ENCODE results near the gene CYP4Z1.

Gene CYP4Z1
- total RNA-seq: 0 to 0.09 (median 0) reads per million in 3 donors

GRCh38 chr1:47067097-47067594 is at the start of gene CYP4Z1:
Gene CYP4Z1, plus strand, starts transcription at chr1:47067231. Its CDS starts 260 bp downstream, at chr1:47067491.
- no peak for DNase-seq
- Histone ChIP-seq H3K4me3 (ENCODE audit: insufficient read depth, low read depth, low read length, poor library complexity, severe bottlenecking) (no peak within 1 kb of the TSS), H3K9me3 (ENCODE audit: control insufficient read depth, low read length) (no peaks in the 10 kb centered on the region), H3K4me1 (ENCODE audit: control insufficient read depth, insufficient read depth, low read length, poor library complexity, severe bottlenecking) (no peaks in the 10 kb centered on the region), H3K36me3 (ENCODE audit: control insufficient read depth, insufficient read depth, low read length) (no peaks in the 10 kb centered on the region), H3K27ac (ENCODE audit: insufficient read depth, low read length, poor library complexity, severe bottlenecking) (no peak within 1 kb of the TSS), H3K27me3 (replicated peaks; ENCODE audit: control insufficient read depth, insufficient read depth, low read length, poor library complexity, severe bottlenecking) (no peaks in the 10 kb centered on the region)

- H3K4me3 ChIP-seq (ENCODE audit: insufficient read depth, low read depth, low read length, poor library complexity, severe bottlenecking): no peak overlapping the region
- no peak for DNase-seq
- H3K27ac ChIP-seq (ENCODE audit: insufficient read depth, low read length, poor library complexity, severe bottlenecking): no peak overlapping the region
- peaks cover 5% of the 10 kb centered on the region for H3K27me3 ChIP-seq (replicated peaks; ENCODE audit: control insufficient read depth, insufficient read depth, low read length, poor library complexity, severe bottlenecking)
- no peaks in the 10 kb centered on the region for H3K36me3 ChIP-seq (ENCODE audit: control insufficient read depth, insufficient read depth, low read length)
- H3K9me3 ChIP-seq (ENCODE audit: control insufficient read depth, low read length): no peaks in the 10 kb centered on the region
- H3K4me1 ChIP-seq (ENCODE audit: control insufficient read depth, insufficient read depth, low read length, poor library complexity, severe bottlenecking): no peaks in the 10 kb centered on the region
Observed at GRCh38 chr1:47021070-47021469, 46.0 kb upstream of the CYP4Z1 start.

- no peak within 1 kb of the TSS for H3K27ac ChIP-seq (ENCODE audit: insufficient read depth, low read length, poor library complexity, severe bottlenecking)
- H3K36me3 ChIP-seq (ENCODE audit: control insufficient read depth, insufficient read depth, low read length): no peaks in the 10 kb centered on the region
- H3K4me1 ChIP-seq (ENCODE audit: control insufficient read depth, insufficient read depth, low read length, poor library complexity, severe bottlenecking): no peaks in the 10 kb centered on the region
- H3K4me3 ChIP-seq (ENCODE audit: insufficient read depth, low read depth, low read length, poor library complexity, severe bottlenecking): no peak within 1 kb of the TSS
- DNase-seq: no peak
- no peaks in the 10 kb centered on the region for H3K9me3 ChIP-seq (ENCODE audit: control insufficient read depth, low read length)
- peaks cover 5% of the 10 kb centered on the region for H3K27me3 ChIP-seq (replicated peaks; ENCODE audit: control insufficient read depth, insufficient read depth, low read length, poor library complexity, severe bottlenecking)
Observed at GRCh38 chr1:47023268-47024140, 43.5 kb upstream of the CYP4Z1 start, which contains the start of gene CYP4X1. Gene CYP4X1, plus strand, starts transcription at chr1:47023669. Its CDS starts 149 bp downstream, at chr1:47023818.

- DNase-seq: no peak
- Histone ChIP-seq H3K4me3 (ENCODE audit: insufficient read depth, low read depth, low read length, poor library complexity, severe bottlenecking) (no peak overlapping the region), H3K9me3 (ENCODE audit: control insufficient read depth, low read length) (no peaks in the 10 kb centered on the region), H3K27ac (ENCODE audit: insufficient read depth, low read length, poor library complexity, severe bottlenecking) (no peak overlapping the region), H3K36me3 (ENCODE audit: control insufficient read depth, insufficient read depth, low read length) (no peaks in the 10 kb centered on the region), H3K4me1 (ENCODE audit: control insufficient read depth, insufficient read depth, low read length, poor library complexity, severe bottlenecking) (no peaks in the 10 kb centered on the region), H3K27me3 (replicated peaks; ENCODE audit: control insufficient read depth, insufficient read depth, low read length, poor library complexity, severe bottlenecking) (peaks cover 5% of the 10 kb centered on the region)
Observed at GRCh38 chr1:47024141-47024801, 42.8 kb upstream of the CYP4Z1 start.

- Histone ChIP-seq H3K27ac (ENCODE audit: insufficient read depth, low read length, poor library complexity, severe bottlenecking) (no peak overlapping the region), H3K4me3 (ENCODE audit: insufficient read depth, low read depth, low read length, poor library complexity, severe bottlenecking) (no peak overlapping the region), H3K36me3 (ENCODE audit: control insufficient read depth, insufficient read depth, low read length) (no peaks in the 10 kb centered on the region), H3K9me3 (ENCODE audit: control insufficient read depth, low read length) (no peaks in the 10 kb centered on the region), H3K27me3 (replicated peaks; ENCODE audit: control insufficient read depth, insufficient read depth, low read length, poor library complexity, severe bottlenecking) (no peaks in the 10 kb centered on the region), H3K4me1 (ENCODE audit: control insufficient read depth, insufficient read depth, low read length, poor library complexity, severe bottlenecking) (no peaks in the 10 kb centered on the region)
- DNase-seq: no peak
Observed at GRCh38 chr1:47030170-47030805, 36.7 kb upstream of the CYP4Z1 start.

GRCh38 chr1:47031059-47031458 is 36.0 kb upstream of the CYP4Z1 start:
- Histone ChIP-seq H3K27ac (ENCODE audit: insufficient read depth, low read length, poor library complexity, severe bottlenecking) (no peak overlapping the region), H3K36me3 (ENCODE audit: control insufficient read depth, insufficient read depth, low read length) (no peaks in the 10 kb centered on the region), H3K9me3 (ENCODE audit: control insufficient read depth, low read length) (no peaks in the 10 kb centered on the region), H3K4me3 (ENCODE audit: insufficient read depth, low read depth, low read length, poor library complexity, severe bottlenecking) (no peak overlapping the region), H3K27me3 (replicated peaks; ENCODE audit: control insufficient read depth, insufficient read depth, low read length, poor library complexity, severe bottlenecking) (no peaks in the 10 kb centered on the region), H3K4me1 (ENCODE audit: control insufficient read depth, insufficient read depth, low read length, poor library complexity, severe bottlenecking) (no peaks in the 10 kb centered on the region)
- no peak for DNase-seq

- Histone ChIP-seq H3K4me3 (ENCODE audit: insufficient read depth, low read depth, low read length, poor library complexity, severe bottlenecking) (no peak overlapping the region), H3K9me3 (ENCODE audit: control insufficient read depth, low read length) (no peaks in the 10 kb centered on the region), H3K27me3 (replicated peaks; ENCODE audit: control insufficient read depth, insufficient read depth, low read length, poor library complexity, severe bottlenecking) (no peaks in the 10 kb centered on the region), H3K4me1 (ENCODE audit: control insufficient read depth, insufficient read depth, low read length, poor library complexity, severe bottlenecking) (no peaks in the 10 kb centered on the region), H3K36me3 (ENCODE audit: control insufficient read depth, insufficient read depth, low read length) (no peaks in the 10 kb centered on the region), H3K27ac (ENCODE audit: insufficient read depth, low read length, poor library complexity, severe bottlenecking) (no peak overlapping the region)
- no peak for DNase-seq
Observed at GRCh38 chr1:47031585-47031984, 35.4 kb upstream of the CYP4Z1 start.

GRCh38 chr1:47036764-47037163 is 30.3 kb upstream of the CYP4Z1 start:
- no peaks in the 10 kb centered on the region for H3K36me3 ChIP-seq (ENCODE audit: control insufficient read depth, insufficient read depth, low read length)
- H3K9me3 ChIP-seq (ENCODE audit: control insufficient read depth, low read length): no peaks in the 10 kb centered on the region
- no peaks in the 10 kb centered on the region for H3K4me1 ChIP-seq (ENCODE audit: control insufficient read depth, insufficient read depth, low read length, poor library complexity, severe bottlenecking)
- no peak for DNase-seq
- no peak overlapping the region for H3K27ac ChIP-seq (ENCODE audit: insufficient read depth, low read length, poor library complexity, severe bottlenecking)
- no peaks in the 10 kb centered on the region for H3K27me3 ChIP-seq (replicated peaks; ENCODE audit: control insufficient read depth, insufficient read depth, low read length, poor library complexity, severe bottlenecking)
- H3K4me3 ChIP-seq (ENCODE audit: insufficient read depth, low read depth, low read length, poor library complexity, severe bottlenecking): no peak overlapping the region

GRCh38 chr1:47059376-47059775 is 7.7 kb upstream of the CYP4Z1 start:
- no peak overlapping the region for H3K27ac ChIP-seq (ENCODE audit: insufficient read depth, low read length, poor library complexity, severe bottlenecking)
- H3K27me3 ChIP-seq (replicated peaks; ENCODE audit: control insufficient read depth, insufficient read depth, low read length, poor library complexity, severe bottlenecking): no peaks in the 10 kb centered on the region
- H3K4me1 ChIP-seq (ENCODE audit: control insufficient read depth, insufficient read depth, low read length, poor library complexity, severe bottlenecking): no peaks in the 10 kb centered on the region
- no peaks in the 10 kb centered on the region for H3K9me3 ChIP-seq (ENCODE audit: control insufficient read depth, low read length)
- H3K4me3 ChIP-seq (ENCODE audit: insufficient read depth, low read depth, low read length, poor library complexity, severe bottlenecking): no peak overlapping the region
- H3K36me3 ChIP-seq (ENCODE audit: control insufficient read depth, insufficient read depth, low read length): no peaks in the 10 kb centered on the region
- no peak for DNase-seq
